K562 (cell line): ENCODE results near the gene PANX1. TPM values are rescaled to one million over a fixed set of nuclear protein-coding genes. Genes with fewer than 3 reads are reported as not detected.

Source experiments
- ATAC-seq: fragments of 200-7000 bp; cut with Tn5 transposase; 3 replicates; pipeline ENCODE4 v1.9.1; 2020; ENCODE audit warnings: moderate library complexity
- BruUV-seq: library from RNA; stranded (reverse); fragments of 400-500 nt; replicated peaks from 2 replicates; lab custom pipeline; 2021; lab: Mats Ljungman, UMichigan
- CTCF ChIA-PET: fragments of 300-600 bp; formaldehyde crosslinking; extraction: SDS; loops from one replicate; lab custom pipeline; 2021; ENCODE audit warnings: low intra/inter-chr PET ratio; lab: Yijun Ruan, JAX
- POLR2A ChIA-PET: fragments of 300-600, 350-650 bp; sonication (Branson Sonifier 250); formaldehyde crosslinking; extraction: SDS; loops from one replicate; lab custom pipeline; 2021; ENCODE audit warnings: antibody characterized with exemption, inconsistent platforms; lab: Yijun Ruan, JAX
- DNase-seq, 4 experiments: peaks; one replicate each; pipeline versions ENCODE4 v3.0.0 to v3.0.0-alpha.2; 2011 to 2018; ENCODE audit warnings: low spot score in 3 of 4, mixed read lengths in 3 of 4; ENCODE audit errors: extremely low read depth in 1 of 4
- FAIRE-seq: peaks from 2 replicates; lab custom pipeline; 2011; peaks lifted over from hg19 to GRCh38; lab: Jason Lieb, UNC
- H2AFZ ChIP-seq: 2 replicates; pipeline ENCODE4 v1.6.0; 2011; ENCODE audit warnings: low read depth, low read length, control low read depth, inconsistent platforms
- H3K27ac ChIP-seq: fragments of 200-600 bp; 3 replicates; pipeline ENCODE4 v1.8.0; 2011; ENCODE audit warnings: low read depth, mild to moderate bottlenecking, control low read depth, inconsistent platforms, low read length, moderate library complexity, mixed read lengths; ENCODE audit errors: extremely low read depth
- H3K27me3 ChIP-seq, 2 experiments: fragments of 300-600 bp in 1 of 2; 2 replicates in 1 of 2; 3 replicates in 1 of 2; pipeline versions ENCODE4 v1.6.0 to v1.8.0; 2011; ENCODE audit warnings: inconsistent platforms in 2 of 2, low read length in 2 of 2, mild to moderate bottlenecking in 1 of 2, mixed read lengths in 1 of 2, moderate library complexity in 1 of 2; ENCODE audit not compliant: control insufficient read depth in 2 of 2, insufficient read depth in 2 of 2
- H3K36me3 ChIP-seq: fragments of 300-600 bp; 3 replicates; pipeline ENCODE4 v1.8.0; 2011; ENCODE audit warnings: mild to moderate bottlenecking, low read length, inconsistent platforms; ENCODE audit not compliant: control insufficient read depth, insufficient read depth
- H3K4me1 ChIP-seq, 2 experiments: fragments of 200-600 bp in 1 of 2; replicated peaks in 1 of 2; 2 replicates in 1 of 2; 3 replicates in 1 of 2; pipeline versions ENCODE4 v1.5.1 to v1.8.0; 2011; ENCODE audit warnings: inconsistent platforms in 2 of 2, low read length in 2 of 2, mild to moderate bottlenecking in 1 of 2, mixed read lengths in 1 of 2, moderate library complexity in 1 of 2; ENCODE audit not compliant: control insufficient read depth in 2 of 2, insufficient read depth in 2 of 2
- H3K4me2 ChIP-seq: 2 replicates; pipeline ENCODE4 v1.6.1; 2011; ENCODE audit warnings: low read length, control low read depth, inconsistent platforms, mixed read lengths; ENCODE audit not compliant: insufficient read depth
- H3K4me3 ChIP-seq: fragments of 200-600 bp; sonication (generic), shearing (Covaris generic); 2 replicates; pipeline ENCODE4 v1.5.1; 2016; ENCODE audit warnings: control low read depth, inconsistent platforms
- H3K79me2 ChIP-seq: fragments of 200-600 bp; 3 replicates; pipeline ENCODE4 v1.8.0; 2011; ENCODE audit warnings: low read length, inconsistent platforms; ENCODE audit not compliant: control insufficient read depth, insufficient read depth
- H3K9ac ChIP-seq, 2 experiments: 2 replicates each; pipeline versions ENCODE4 v1.6.0 to v1.6.1; 2011; ENCODE audit warnings: low read depth in 2 of 2, low read length in 2 of 2, control low read depth in 1 of 2, inconsistent platforms in 1 of 2, mild to moderate bottlenecking in 1 of 2, mixed read lengths in 1 of 2; ENCODE audit not compliant: insufficient read depth in 1 of 2
- H3K9me1 ChIP-seq: one replicate; pipeline ENCODE4 v1.6.0; 2011; ENCODE audit warnings: inconsistent platforms, mild to moderate bottlenecking, low read length, moderate library complexity; ENCODE audit not compliant: control insufficient read depth, insufficient read depth
- H3K9me3 ChIP-seq: replicated peaks from 2 replicates; pipeline ENCODE4 v1.5.1; 2011; ENCODE audit warnings: low read depth, low read length, inconsistent platforms; ENCODE audit not compliant: control insufficient read depth, insufficient read depth
- H4K20me1 ChIP-seq: replicated peaks from 2 replicates; pipeline ENCODE4 v1.6.1; 2011; ENCODE audit warnings: low read length, inconsistent platforms, mixed read lengths; ENCODE audit not compliant: control insufficient read depth, insufficient read depth
- CHD2 ChIP-seq: IDR thresholded peaks from 2 replicates; pipeline ENCODE4 v1.6.1; 2011; ENCODE audit warnings: low read depth, low read length
- DACH1 ChIP-seq: fragments of 450-650 bp; IDR thresholded peaks from 2 replicates; pipeline ENCODE4 v1.6.1; 2018; ENCODE audit not compliant: partially characterized antibody
- EWSR1 ChIP-seq: fragments of 450-650 bp; IDR thresholded peaks from 2 replicates; pipeline ENCODE4 v1.6.1; 2018; ENCODE audit warnings: borderline replicate concordance, mild to moderate bottlenecking, low read depth, moderate library complexity; ENCODE audit not compliant: partially characterized antibody
- OTX1 ChIP-seq: fragments of 450-650 bp; formaldehyde crosslinking; IDR thresholded peaks from 2 replicates; pipeline ENCODE4 v1.4.0; 2022; ENCODE audit warnings: mild to moderate bottlenecking
- POLR2AphosphoS5 ChIP-seq: IDR thresholded peaks from 2 replicates; pipeline ENCODE4 v1.6.1; 2011; ENCODE audit warnings: mild to moderate bottlenecking, low read depth, low read length, moderate library complexity; ENCODE audit not compliant: control insufficient read depth, insufficient read depth
- ZNF146 ChIP-seq: IDR thresholded peaks from one replicate; pipeline ENCODE4 v1.6.1; 2018; ENCODE audit warnings: missing compliant biosample characterization; ENCODE audit not compliant: unreplicated experiment
- ZNF583 ChIP-seq: fragments of 250-450 bp; sonication (Bioruptor Pico); IDR thresholded peaks from 2 replicates; pipeline ENCODE4 v1.4.0; 2020
- WGBS: fragments of 100-300 bp; shearing (Covaris generic); methylation state at CpG from one replicate; pipeline ENCODE4 v1.1.6; 2016; ENCODE audit warnings: low coverage, mixed read lengths; ENCODE audit not compliant: insufficient coverage; ENCODE audit errors: missing lambda C conversion rate; 5-methylcytosine and 5-hydroxymethylcytosine counted together
- in situ Hi-C: fragments of 300-500 bp; cut with MboI; formaldehyde crosslinking; loops from 4 replicates; pipeline ENCODE4 v1.15.0; 2018; ENCODE audit warnings: inconsistent platforms, mixed read lengths
- intact Hi-C: fragments of 100-400 bp; cut with micrococcal nuclease; formaldehyde crosslinking; loops from 2 replicates; pipeline ENCODE4 v1.14.2; 2022
- polyA plus RNA-seq, 8 experiments: library from polyadenylated mRNA; depleted of rRNA in 4 of 8; stranded (reverse) in 5 of 8; unstranded in 3 of 8; fragments of >200 nt; fragmentation: Nextera tagmentation in 2 of 8; fragmentation: Illumina TruSeq in 1 of 8; extraction: Ambion mirVana in 2 of 8; extraction: Trizol in 1 of 8; gene quantifications; 2 replicates each; pipeline versions ENCODE4 v1.2.1 to v1.2.3, GENCODE V29; 2011 to 2014; ENCODE audit warnings: inconsistent platforms in 1 of 8, missing spikeins in 1 of 8
- total RNA-seq, 7 experiments: library from RNA; depleted of rRNA in 6 of 7; stranded (reverse); fragments of >200 nt in 6 of 7; fragmentation: Illumina TruSeq in 2 of 7; extraction: Trizol in 2 of 7; gene quantifications; 2 replicates each; pipeline versions ENCODE4 v1.2.1 to v1.2.3, GENCODE V29; 2011 to 2021; ENCODE audit warnings: low replicate concordance in 1 of 7
- TF ChIP-seq, protein P1 (sequence below): fragments of 250-450 bp; sonication (Bioruptor Pico); IDR thresholded peaks from 2 replicates; pipeline ENCODE4 v1.4.0; 2020; ENCODE audit warnings: mild to moderate bottlenecking, moderate library complexity
- TF ChIP-seq, protein P2 (sequence below): sonication (generic); formaldehyde crosslinking; IDR thresholded peaks from 2 replicates; pipeline ENCODE4 v1.8.1; 2023; ENCODE audit warnings: mild to moderate bottlenecking, missing genetic modification reagents
- TF ChIP-seq, protein P3 (sequence below): sonication (generic); formaldehyde crosslinking; IDR thresholded peaks from 2 replicates; pipeline ENCODE4 v1.9.0; 2022; ENCODE audit warnings: mild to moderate bottlenecking, missing genetic modification reagents
- TF ChIP-seq, protein P4 (sequence below): fragments of 450-650 bp; IDR thresholded peaks from 2 replicates; pipeline ENCODE4 v1.6.1; 2016; ENCODE audit warnings: antibody characterized with exemption
- TF ChIP-seq, protein P5 (sequence below): sonication (generic); formaldehyde crosslinking; IDR thresholded peaks from 2 replicates; pipeline ENCODE4 v1.8.1; 2023; ENCODE audit warnings: mild to moderate bottlenecking, missing genetic modification reagents

Gene PANX1
- total and polyA plus RNA-seq, 9 of the 15 experiments (the other 6 are each of a cell fraction or from before 2014, with no cell fraction given), result 1.9 to 14.8 (median 10.1) TPM

DNA sequence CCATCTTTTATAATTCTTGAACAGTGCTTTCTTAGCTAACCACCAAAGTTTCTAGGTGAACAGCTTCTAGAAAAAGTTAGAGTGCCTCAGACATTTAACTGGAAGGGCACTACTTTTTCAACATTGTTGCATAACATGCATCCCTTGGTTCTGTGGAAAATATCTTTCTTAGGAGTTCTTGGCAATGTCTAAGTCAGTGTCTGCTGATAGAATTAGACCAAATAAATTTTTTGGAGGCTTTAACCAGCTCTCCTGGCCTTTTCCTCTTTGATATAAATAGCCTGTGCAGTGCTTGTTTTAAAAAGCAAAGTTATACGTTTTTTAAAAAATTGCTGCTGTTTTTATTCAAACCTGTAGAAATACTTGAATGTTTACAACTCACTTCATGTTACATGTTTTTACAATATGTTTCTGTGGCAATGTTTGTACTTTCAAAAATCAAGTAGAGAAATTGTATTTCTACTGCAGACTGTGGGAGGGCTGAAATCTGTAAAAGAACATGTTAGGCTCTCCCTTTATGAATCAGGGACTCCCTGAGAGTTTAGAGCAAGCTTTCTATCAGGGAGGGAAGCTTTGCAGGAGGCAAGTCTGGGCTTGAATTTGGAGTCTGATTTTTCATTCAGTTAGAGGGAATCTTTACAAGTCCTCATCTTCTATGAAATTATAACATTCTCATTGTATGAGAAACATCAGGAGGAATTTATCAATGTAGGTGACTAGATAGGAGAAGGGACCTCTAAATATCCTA lies 16.3 kb upstream of the PANX1 start (continued):
- TF ChIP-seq CHD2, result no peak
- no peak for TF ChIP-seq ZNF583 (CRISPR knock-in tag)
- TF ChIP-seq POLR2AphosphoS5, result no peak
- TF ChIP-seq, protein P1, sequence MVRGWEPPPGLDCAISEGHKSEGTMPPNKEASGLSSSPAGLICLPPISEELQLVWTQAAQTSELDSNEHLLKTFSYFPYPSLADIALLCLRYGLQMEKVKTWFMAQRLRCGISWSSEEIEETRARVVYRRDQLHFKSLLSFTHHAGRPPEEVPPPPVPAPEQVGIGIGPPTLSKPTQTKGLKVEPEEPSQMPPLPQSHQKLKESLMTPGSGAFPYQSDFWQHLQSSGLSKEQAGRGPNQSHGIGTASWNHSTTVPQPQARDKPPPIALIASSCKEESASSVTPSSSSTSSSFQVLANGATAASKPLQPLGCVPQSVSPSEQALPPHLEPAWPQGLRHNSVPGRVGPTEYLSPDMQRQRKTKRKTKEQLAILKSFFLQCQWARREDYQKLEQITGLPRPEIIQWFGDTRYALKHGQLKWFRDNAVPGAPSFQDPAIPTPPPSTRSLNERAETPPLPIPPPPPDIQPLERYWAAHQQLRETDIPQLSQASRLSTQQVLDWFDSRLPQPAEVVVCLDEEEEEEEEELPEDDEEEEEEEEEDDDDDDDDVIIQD (CRISPR knock-in tag), result no peak

DNA sequence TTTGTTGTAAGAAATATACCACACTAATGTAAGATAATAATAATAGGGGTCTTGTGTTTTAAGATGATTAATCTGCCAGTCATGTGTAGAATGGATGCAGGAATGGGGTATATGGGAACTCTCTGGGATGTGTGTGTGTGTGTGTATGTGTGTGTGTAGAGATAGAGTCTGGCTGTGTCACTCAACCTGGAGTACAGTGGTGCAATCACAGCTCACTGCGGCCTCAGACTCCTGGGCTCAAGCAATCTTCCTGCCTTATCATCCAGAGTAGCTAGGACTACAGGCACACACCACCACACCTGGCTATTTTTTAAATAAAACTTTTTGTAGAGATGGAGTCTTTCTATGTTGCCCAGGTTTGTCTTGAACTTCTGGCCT lies 11.5 kb upstream of the PANX1 start:
- Histone ChIP-seq H4K20me1 (no peaks in the 10 kb centered on the region), H3K4me2 (no peak overlapping the region), H3K79me2 (no peaks in the 10 kb centered on the region), H3K9me1 (no peaks in the 10 kb centered on the region), H3K36me3 (no peaks in the 10 kb centered on the region), H3K9me3 (no peaks in the 10 kb centered on the region; the same call in 1 of the 2 replicates), H3K27me3 (peaks cover 0 to 4% of the 10 kb centered on the region in 2 experiments; a peak in 2 of 5 replicates), H3K4me1 (no peaks in the 10 kb centered on the region), H2AFZ (no peak overlapping the region), H3K4me3 (no peak overlapping the region), H3K9ac (no peak overlapping the region), H3K27ac (no peak overlapping the region)
- in situ Hi-C loops, result no loop called here
- intact Hi-C loops, result no loop called here
- DNase-seq, result no peak
- BruUV-seq, result no TSS peak
- CTCF ChIA-PET, result no interaction called here
- WGBS, result 0% methylated on average over 1 of the region's 1 CpG
- FAIRE-seq, result no peak
- POLR2A ChIA-PET, result interaction anchor here (0.8 to 1.5 kb wide), 3 partner anchors 8 to 14 kb away, joined by 3 read pairs; no protein-coding TSS in a partner anchor
- no peak for ATAC-seq
- TF ChIP-seq ZNF146 (CRISPR knock-in tag), result no peak
- TF ChIP-seq, protein P2, sequence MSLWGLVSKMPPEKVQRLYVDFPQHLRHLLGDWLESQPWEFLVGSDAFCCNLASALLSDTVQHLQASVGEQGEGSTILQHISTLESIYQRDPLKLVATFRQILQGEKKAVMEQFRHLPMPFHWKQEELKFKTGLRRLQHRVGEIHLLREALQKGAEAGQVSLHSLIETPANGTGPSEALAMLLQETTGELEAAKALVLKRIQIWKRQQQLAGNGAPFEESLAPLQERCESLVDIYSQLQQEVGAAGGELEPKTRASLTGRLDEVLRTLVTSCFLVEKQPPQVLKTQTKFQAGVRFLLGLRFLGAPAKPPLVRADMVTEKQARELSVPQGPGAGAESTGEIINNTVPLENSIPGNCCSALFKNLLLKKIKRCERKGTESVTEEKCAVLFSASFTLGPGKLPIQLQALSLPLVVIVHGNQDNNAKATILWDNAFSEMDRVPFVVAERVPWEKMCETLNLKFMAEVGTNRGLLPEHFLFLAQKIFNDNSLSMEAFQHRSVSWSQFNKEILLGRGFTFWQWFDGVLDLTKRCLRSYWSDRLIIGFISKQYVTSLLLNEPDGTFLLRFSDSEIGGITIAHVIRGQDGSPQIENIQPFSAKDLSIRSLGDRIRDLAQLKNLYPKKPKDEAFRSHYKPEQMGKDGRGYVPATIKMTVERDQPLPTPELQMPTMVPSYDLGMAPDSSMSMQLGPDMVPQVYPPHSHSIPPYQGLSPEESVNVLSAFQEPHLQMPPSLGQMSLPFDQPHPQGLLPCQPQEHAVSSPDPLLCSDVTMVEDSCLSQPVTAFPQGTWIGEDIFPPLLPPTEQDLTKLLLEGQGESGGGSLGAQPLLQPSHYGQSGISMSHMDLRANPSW (CRISPR knock-in tag), result no peak
- TF ChIP-seq DACH1, result no peak
- TF ChIP-seq, protein P3, sequence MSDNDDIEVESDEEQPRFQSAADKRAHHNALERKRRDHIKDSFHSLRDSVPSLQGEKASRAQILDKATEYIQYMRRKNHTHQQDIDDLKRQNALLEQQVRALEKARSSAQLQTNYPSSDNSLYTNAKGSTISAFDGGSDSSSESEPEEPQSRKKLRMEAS (CRISPR knock-in tag), result no peak
- TF ChIP-seq, protein P4, sequence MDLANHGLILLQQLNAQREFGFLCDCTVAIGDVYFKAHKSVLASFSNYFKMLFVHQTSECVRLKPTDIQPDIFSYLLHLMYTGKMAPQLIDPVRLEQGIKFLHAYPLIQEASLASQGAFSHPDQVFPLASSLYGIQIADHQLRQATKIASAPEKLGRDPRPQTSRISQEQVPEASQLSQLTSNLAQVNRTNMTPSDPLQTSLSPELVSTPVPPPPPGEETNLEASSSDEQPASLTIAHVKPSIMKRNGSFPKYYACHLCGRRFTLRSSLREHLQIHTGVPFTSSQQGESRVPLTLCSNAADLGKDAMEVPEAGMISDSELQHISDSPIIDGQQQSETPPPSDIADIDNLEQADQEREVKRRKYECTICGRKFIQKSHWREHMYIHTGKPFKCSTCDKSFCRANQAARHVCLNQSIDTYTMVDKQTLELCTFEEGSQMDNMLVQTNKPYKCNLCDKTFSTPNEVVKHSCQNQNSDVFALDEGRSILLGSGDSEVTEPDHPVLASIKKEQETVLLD, result no peak
- TF ChIP-seq EWSR1, result no peak
- TF ChIP-seq, protein P5, sequence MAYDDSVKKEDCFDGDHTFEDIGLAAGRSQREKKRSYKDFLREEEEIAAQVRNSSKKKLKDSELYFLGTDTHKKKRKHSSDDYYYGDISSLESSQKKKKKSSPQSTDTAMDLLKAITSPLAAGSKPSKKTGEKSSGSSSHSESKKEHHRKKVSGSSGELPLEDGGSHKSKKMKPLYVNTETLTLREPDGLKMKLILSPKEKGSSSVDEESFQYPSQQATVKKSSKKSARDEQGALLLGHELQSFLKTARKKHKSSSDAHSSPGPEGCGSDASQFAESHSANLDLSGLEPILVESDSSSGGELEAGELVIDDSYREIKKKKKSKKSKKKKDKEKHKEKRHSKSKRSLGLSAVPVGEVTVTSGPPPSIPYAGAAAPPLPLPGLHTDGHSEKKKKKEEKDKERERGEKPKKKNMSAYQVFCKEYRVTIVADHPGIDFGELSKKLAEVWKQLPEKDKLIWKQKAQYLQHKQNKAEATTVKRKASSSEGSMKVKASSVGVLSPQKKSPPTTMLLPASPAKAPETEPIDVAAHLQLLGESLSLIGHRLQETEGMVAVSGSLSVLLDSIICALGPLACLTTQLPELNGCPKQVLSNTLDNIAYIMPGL (CRISPR knock-in tag), result no peak
- TF ChIP-seq OTX1 (CRISPR knock-in tag), result no peak
